ENCODE measurements around the gene NUP54. TPM values are rescaled to one million over a fixed set of nuclear protein-coding genes. Genes with fewer than 3 reads are reported as not detected.
A peak's percentile ranks its signal among the peaks of the same experiment; 100 is the strongest.

NUP54 gene
- total and polyA plus RNA-seq, 10 donors: 22.8 to 43.2 (median 31.9) TPM

DNA sequence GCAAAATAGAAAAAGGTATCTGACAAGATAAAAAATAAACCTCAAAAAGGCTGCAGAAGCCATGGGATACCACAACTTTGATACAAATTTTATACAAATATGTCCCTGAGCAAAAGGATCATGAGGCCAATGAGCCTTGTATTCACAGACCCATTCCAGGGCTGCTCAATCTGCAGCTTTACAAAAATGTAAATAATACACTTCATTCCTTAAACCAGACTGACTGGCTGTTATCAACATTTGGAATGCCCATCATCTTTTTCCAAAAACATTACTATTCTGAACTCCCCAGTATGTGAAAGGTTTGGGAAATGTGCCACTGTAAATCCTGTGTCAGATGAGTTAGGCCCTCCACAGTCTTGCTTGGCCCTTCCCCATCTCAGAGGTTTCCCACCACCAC, 40.0 kb upstream of the NUP54 start:
- Histone ChIP-seq H3K27me3 (replicated peaks in 1 of 7) (no peaks in the 10 kb centered on the region), H3K27ac (peak overlapping the region in 1 of 8 donors; percentile 2), H3K9me3 (peaks cover 0 to 16% (median 5%) of the 10 kb centered on the region in 8 donors), H3K36me3 (peaks cover 0 to 80% (median 16%) of the 10 kb centered on the region in 6 donors), H3K4me3 (no peak overlapping the region), H3K4me1 (peaks cover 0 to 30% (median 3%) of the 10 kb centered on the region in 6 donors)
- intact Hi-C loops (cut with DNase I; ENCODE audit: low total_unique reads): loop anchor here (10.0 kb wide), 1 partner anchor 187 kb away; no protein-coding TSS in a partner anchor
- DNase-seq: no peak
- no peak for TF ChIP-seq POLR2A (IDR thresholded peaks at IDR 0.05)
- TF ChIP-seq POLR2AphosphoS5 (IDR thresholded peaks at IDR 0.05): no peak
- TF ChIP-seq, protein P1, sequence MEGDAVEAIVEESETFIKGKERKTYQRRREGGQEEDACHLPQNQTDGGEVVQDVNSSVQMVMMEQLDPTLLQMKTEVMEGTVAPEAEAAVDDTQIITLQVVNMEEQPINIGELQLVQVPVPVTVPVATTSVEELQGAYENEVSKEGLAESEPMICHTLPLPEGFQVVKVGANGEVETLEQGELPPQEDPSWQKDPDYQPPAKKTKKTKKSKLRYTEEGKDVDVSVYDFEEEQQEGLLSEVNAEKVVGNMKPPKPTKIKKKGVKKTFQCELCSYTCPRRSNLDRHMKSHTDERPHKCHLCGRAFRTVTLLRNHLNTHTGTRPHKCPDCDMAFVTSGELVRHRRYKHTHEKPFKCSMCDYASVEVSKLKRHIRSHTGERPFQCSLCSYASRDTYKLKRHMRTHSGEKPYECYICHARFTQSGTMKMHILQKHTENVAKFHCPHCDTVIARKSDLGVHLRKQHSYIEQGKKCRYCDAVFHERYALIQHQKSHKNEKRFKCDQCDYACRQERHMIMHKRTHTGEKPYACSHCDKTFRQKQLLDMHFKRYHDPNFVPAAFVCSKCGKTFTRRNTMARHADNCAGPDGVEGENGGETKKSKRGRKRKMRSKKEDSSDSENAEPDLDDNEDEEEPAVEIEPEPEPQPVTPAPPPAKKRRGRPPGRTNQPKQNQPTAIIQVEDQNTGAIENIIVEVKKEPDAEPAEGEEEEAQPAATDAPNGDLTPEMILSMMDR (IDR thresholded peaks at IDR 0.05 in 8 of 11, conservative IDR thresholded peaks at IDR 0.05 in 3 of 11): no peak

DNA sequence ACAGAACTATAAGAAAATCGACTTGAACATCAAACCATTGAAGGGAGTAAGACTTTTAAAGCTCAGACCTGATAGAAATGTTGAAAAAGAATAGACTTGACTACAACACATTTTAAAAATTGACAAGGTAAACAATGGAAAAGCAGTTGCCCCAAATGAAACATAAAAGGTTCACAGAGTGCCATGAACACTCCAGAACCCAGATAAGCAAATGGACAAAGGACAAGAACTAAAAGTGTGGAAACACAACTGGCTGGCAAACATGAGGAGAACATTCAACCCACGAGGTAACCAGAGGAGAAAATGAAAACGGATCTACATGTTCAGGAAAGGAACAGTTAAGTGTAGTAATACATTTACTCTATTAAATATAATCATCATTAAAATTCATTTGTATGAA, 39.0 kb upstream of the NUP54 start:
- no peaks in the 10 kb centered on the region for H3K27me3 ChIP-seq (replicated peaks in 1 of 7)
- H3K27ac ChIP-seq: no peak overlapping the region
- peaks cover 0 to 9% (median 0%) of the 10 kb centered on the region in 8 donors for H3K9me3 ChIP-seq
- H3K36me3 ChIP-seq: peaks cover 0 to 75% (median 8%) of the 10 kb centered on the region in 6 donors
- DNase-seq: no peak
- peaks cover 0 to 20% (median 0%) of the 10 kb centered on the region in 6 donors for H3K4me1 ChIP-seq
- no peak overlapping the region for H3K4me3 ChIP-seq
- no peak for TF ChIP-seq POLR2AphosphoS5 (IDR thresholded peaks at IDR 0.05)
- TF ChIP-seq, protein P1 (IDR thresholded peaks at IDR 0.05 in 8 of 11, conservative IDR thresholded peaks at IDR 0.05 in 3 of 11): no peak
- TF ChIP-seq POLR2A (IDR thresholded peaks at IDR 0.05): no peak
- WGBS, 5 donors: 60 to 82% (median 76%) methylated on average over 3 of the region's 3 CpGs
- intact Hi-C loops (cut with DNase I; ENCODE audit: low total_unique reads): loop anchor here (10.0 kb wide), 1 partner anchor 188 kb away; no protein-coding TSS in a partner anchor

DNA sequence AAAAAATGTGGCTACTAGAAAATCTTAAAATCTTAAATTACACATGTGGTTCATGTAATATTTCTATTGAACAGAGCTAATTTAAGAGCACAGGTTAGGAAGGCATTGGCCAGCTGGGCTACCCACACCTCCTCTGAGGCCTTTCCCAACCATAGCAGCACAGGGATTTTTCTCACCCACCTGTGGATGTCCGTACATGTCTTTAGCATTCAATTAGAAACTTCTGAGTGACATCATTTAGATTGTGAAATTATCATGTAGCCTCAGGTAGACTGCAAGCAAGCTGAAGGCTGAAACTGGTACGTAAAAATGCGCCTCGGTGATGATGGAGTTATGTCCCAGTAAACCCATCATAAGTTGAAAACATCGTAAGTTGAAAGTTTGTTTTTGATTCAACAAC, 34.3 kb upstream of the NUP54 start:
- TF ChIP-seq, protein P1 (IDR thresholded peaks at IDR 0.05 in 8 of 11, conservative IDR thresholded peaks at IDR 0.05 in 3 of 11): no peak
- TF ChIP-seq POLR2AphosphoS5 (IDR thresholded peaks at IDR 0.05) (no peak), POLR2A (IDR thresholded peaks at IDR 0.05) (no peak)
- Histone ChIP-seq H3K9me3 (no peaks in the 10 kb centered on the region), H3K36me3 (peaks cover 0 to 68% (median 18%) of the 10 kb centered on the region in 6 donors), H3K27me3 (replicated peaks in 1 of 7) (no peaks in the 10 kb centered on the region), H3K27ac (no peak overlapping the region), H3K4me3 (no peak overlapping the region), H3K4me1 (peaks cover 0 to 25% (median 6%) of the 10 kb centered on the region in 6 donors)
- intact Hi-C loops (cut with DNase I; ENCODE audit: low total_unique reads): loop anchor here (10.0 kb wide), 1 partner anchor 192 kb away; no protein-coding TSS in a partner anchor
- no peak for DNase-seq
- 82 to 96% (median 93%) methylated on average over 5 of the region's 5 CpGs for WGBS, 5 donors

DNA sequence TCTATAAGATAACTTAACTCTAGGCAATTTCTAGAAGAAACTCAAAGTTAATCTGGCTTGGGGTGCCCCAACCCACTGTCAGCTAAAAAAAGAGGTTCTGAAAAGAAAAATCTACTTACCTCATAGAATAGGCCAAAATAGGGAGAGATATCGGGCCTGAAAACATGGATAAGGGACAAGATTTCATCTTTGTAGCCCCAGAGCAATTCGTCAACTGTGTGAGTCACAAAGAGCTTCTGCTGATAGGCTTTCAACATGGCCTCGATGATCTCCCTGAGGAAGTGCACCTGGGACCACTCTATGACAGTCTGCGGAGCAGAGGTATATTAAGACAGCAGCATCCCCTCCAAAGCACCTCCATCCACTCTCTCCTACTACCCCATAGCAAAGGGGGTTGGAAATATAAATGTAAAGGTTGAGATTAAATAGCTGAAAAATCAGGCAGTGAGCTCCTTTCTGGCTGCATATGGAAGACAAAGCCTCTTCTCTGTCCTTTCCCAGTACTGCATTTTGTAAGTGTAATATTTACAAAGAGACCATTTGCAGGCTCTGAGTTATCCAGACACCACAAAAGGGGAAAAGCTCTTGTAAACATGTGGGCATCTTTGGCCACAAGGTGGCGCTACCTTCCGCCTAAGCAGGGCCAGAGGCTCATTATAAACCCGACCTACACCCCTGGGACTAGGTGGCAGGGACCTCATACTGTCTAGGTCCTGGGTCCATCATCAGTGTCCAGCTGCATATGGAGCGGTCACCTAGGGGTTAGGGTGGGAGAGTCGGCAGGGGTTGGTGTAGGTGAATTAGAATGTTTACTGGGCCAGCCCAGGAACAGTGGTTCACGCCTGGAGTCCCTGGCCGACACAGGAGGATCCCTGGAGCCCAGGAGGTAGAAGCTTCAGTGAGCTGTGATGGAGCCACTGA, 31.5 kb upstream of the NUP54 start:
- Histone ChIP-seq H3K36me3 (peaks cover 0 to 74% (median 28%) of the 10 kb centered on the region in 6 donors), H3K27ac (no peak overlapping the region), H3K4me1 (peaks cover 0 to 22% (median 6%) of the 10 kb centered on the region in 6 donors), H3K27me3 (replicated peaks in 1 of 7) (no peaks in the 10 kb centered on the region), H3K4me3 (no peak overlapping the region), H3K9me3 (no peaks in the 10 kb centered on the region)
- 62 to 66% (median 63%) methylated on average over 11 of the region's 11 CpGs for WGBS, 5 donors
- peak; percentile 94 for DNase-seq
- intact Hi-C loops (cut with DNase I; ENCODE audit: low total_unique reads): loop anchor here (5.0 to 10.0 kb wide), 3 partner anchors 195 to 575 kb away; no protein-coding TSS in a partner anchor
- TF ChIP-seq POLR2A (IDR thresholded peaks at IDR 0.05) (no peak), POLR2AphosphoS5 (IDR thresholded peaks at IDR 0.05) (peak in 2 of 3 donors; percentile 26 to 50)
- TF ChIP-seq, protein P1 (IDR thresholded peaks at IDR 0.05 in 8 of 11, conservative IDR thresholded peaks at IDR 0.05 in 3 of 11): peak; percentile 52 to 90 (median 82)

All from spleen (tissue), 11 donors.